HepG2 (cell line): ENCODE data around the gene FDXR. TPM values are rescaled to one million over a fixed set of nuclear protein-coding genes. Genes with fewer than 3 reads are reported as not detected.

Experiments used
- BORCS8-MEF2B ChIP-seq: sonication (generic); formaldehyde crosslinking; IDR thresholded peaks from 2 replicates; pipeline ENCODE4 v1.8.0; 2022; ENCODE audit warnings: mild to moderate bottlenecking, missing genetic modification reagents
- CEBPZ ChIP-seq: IDR thresholded peaks from 2 replicates; pipeline ENCODE4 v1.6.1; 2012; ENCODE audit warnings: low read length, improper control_type of control experiment
- CENPX ChIP-seq: sonication (generic); formaldehyde crosslinking; IDR thresholded peaks from 2 replicates; pipeline ENCODE4 v1.9.0; 2021; ENCODE audit warnings: mild to moderate bottlenecking, missing genetic modification reagents, moderate library complexity
- DZIP1 ChIP-seq: sonication (generic); formaldehyde crosslinking; IDR thresholded peaks from 2 replicates; pipeline ENCODE4 v1.5.0; 2020; ENCODE audit warnings: mild to moderate bottlenecking, missing genetic modification reagents
- FOXJ3 ChIP-seq: sonication (generic); formaldehyde crosslinking; IDR thresholded peaks from 2 replicates; pipeline ENCODE4 v1.4.0; 2020; ENCODE audit warnings: missing genetic modification reagents, mild to moderate bottlenecking, borderline replicate concordance
- JUN ChIP-seq: sonication (generic); formaldehyde crosslinking; IDR thresholded peaks from 2 replicates; pipeline ENCODE4 v1.4.0; 2020; ENCODE audit warnings: mild to moderate bottlenecking, missing genetic modification reagents
- RBAK ChIP-seq: sonication (generic); formaldehyde crosslinking; IDR thresholded peaks from 2 replicates; pipeline ENCODE4 v1.5.1; 2020; ENCODE audit warnings: mild to moderate bottlenecking, missing genetic modification reagents
- ZGPAT ChIP-seq: IDR thresholded peaks from 2 replicates; pipeline ENCODE4 v1.6.1; 2016; ENCODE audit warnings: mild to moderate bottlenecking
- ZNF224 ChIP-seq: sonication (generic); formaldehyde crosslinking; IDR thresholded peaks from 2 replicates; pipeline ENCODE4 v1.5.0; 2020; ENCODE audit warnings: mild to moderate bottlenecking, missing genetic modification reagents
- ZNF598 ChIP-seq: sonication (generic); formaldehyde crosslinking; IDR thresholded peaks from 2 replicates; pipeline ENCODE4 v1.5.1; 2020; ENCODE audit warnings: mild to moderate bottlenecking, missing genetic modification reagents, borderline replicate concordance
- polyA plus RNA-seq, 8 experiments: library from polyadenylated mRNA; depleted of rRNA in 3 of 8; stranded (reverse) in 7 of 8; unstranded in 1 of 8; fragments of >200 nt; fragmentation: Illumina TruSeq in 4 of 8; extraction: Trizol in 4 of 8; gene quantifications; 2 replicates each; pipeline versions ENCODE4 v1.2.1 to v1.2.3, GENCODE V29; 2011 to 2016; ENCODE audit warnings: low read depth in 4 of 8, missing spikeins in 1 of 8, mixed read lengths in 1 of 8; ENCODE audit not compliant: insufficient read depth in 1 of 8
- total RNA-seq, 5 experiments: library from RNA; depleted of rRNA; stranded (reverse); fragments of >200 nt; fragmentation: Illumina TruSeq; extraction: Trizol; gene quantifications; 2 replicates each; pipeline ENCODE4 v1.2.3, GENCODE V29; 2016; ENCODE audit warnings: low read depth in 1 of 5
- TF ChIP-seq, protein P1 (sequence below), 2 experiments: fragments of 450-650 bp in 1 of 2; sonication (generic) in 1 of 2; formaldehyde crosslinking in 1 of 2; IDR thresholded peaks; 2 replicates each; pipeline versions ENCODE4 v1.6.1 to v1.8.0; 2016 to 2022; ENCODE audit warnings: antibody characterized with exemption in 1 of 2, mild to moderate bottlenecking in 1 of 2, missing genetic modification reagents in 1 of 2

The FDXR gene
- total and polyA plus RNA-seq, 2 of the 13 experiments (the other 11 are each of a cell fraction or from before 2014, with no cell fraction given): 23.4 to 116 TPM

DNA sequence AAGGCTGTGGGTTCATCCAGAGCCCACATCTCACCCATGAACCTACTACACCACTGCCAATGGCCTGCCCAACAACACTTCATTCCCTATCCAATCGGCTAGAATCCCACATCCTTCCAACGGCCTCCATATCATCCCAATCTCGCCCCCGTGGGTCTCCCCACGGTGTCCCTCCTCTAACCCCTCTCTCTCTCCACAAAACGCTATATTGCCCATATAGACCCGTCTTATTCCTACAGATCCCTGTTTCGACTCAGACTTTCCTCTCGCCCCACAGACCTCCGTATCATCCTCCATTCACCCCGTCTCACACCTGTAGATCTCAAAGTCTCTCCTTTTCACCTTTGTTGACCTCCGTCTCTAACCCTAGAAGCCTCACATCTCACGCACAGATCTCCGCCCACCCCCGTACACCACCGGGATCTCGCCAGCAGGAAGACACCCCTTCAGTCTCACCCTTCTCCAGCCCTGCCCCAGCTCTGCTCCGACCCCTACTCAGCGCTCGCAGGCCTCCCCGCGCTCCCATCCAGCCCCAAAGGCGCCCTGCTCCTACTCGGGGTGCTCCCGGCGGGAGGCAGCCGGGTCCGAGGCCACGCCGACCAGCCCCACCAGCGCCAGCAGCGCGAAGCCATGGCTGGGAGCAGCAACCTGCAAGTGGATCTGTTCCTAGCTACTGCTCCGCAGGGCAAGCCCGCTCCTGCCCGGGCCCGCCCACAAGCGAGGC, at the start of gene FDXR (continued):
- TF ChIP-seq ZGPAT (CRISPR knock-in tag): peak; percentile 81; the same call in 1 of the 2 replicates
- no peak; the same call in 1 of the 2 replicates for TF ChIP-seq ZNF224 (CRISPR knock-in tag)
- TF ChIP-seq JUN (CRISPR knock-in tag): no peak
- peak; percentile 95 for TF ChIP-seq BORCS8-MEF2B (CRISPR knock-in tag)
- TF ChIP-seq FOXJ3: no peak
- TF ChIP-seq CEBPZ: no peak
- peak; percentile 46; the same call in 1 of the 2 replicates for TF ChIP-seq ZNF598 (CRISPR knock-in tag)
- TF ChIP-seq, protein P1, sequence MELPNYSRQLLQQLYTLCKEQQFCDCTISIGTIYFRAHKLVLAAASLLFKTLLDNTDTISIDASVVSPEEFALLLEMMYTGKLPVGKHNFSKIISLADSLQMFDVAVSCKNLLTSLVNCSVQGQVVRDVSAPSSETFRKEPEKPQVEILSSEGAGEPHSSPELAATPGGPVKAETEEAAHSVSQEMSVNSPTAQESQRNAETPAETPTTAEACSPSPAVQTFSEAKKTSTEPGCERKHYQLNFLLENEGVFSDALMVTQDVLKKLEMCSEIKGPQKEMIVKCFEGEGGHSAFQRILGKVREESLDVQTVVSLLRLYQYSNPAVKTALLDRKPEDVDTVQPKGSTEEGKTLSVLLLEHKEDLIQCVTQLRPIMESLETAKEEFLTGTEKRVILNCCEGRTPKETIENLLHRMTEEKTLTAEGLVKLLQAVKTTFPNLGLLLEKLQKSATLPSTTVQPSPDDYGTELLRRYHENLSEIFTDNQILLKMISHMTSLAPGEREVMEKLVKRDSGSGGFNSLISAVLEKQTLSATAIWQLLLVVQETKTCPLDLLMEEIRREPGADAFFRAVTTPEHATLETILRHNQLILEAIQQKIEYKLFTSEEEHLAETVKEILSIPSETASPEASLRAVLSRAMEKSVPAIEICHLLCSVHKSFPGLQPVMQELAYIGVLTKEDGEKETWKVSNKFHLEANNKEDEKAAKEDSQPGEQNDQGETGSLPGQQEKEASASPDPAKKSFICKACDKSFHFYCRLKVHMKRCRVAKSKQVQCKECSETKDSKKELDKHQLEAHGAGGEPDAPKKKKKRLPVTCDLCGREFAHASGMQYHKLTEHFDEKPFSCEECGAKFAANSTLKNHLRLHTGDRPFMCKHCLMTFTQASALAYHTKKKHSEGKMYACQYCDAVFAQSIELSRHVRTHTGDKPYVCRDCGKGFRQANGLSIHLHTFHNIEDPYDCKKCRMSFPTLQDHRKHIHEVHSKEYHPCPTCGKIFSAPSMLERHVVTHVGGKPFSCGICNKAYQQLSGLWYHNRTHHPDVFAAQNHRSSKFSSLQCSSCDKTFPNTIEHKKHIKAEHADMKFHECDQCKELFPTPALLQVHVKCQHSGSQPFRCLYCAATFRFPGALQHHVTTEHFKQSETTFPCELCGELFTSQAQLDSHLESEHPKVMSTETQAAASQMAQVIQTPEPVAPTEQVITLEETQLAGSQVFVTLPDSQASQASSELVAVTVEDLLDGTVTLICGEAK (IDR thresholded peaks at IDR 0.05): no peak
- TF ChIP-seq, protein P1 (CRISPR knock-in tag; IDR thresholded peaks at IDR 0.05): peak; percentile 79
- no peak for TF ChIP-seq CENPX (CRISPR knock-in tag)
- TF ChIP-seq RBAK (CRISPR knock-in tag): no peak
- TF ChIP-seq DZIP1: 0 out of 2 replicates have a peak, but pooled peaks have one; percentile 76
